CD4-positive, alpha-beta T cell treated with Interleukin-12 subunit alpha and Interleukin-12 subunit beta, for 1 hour (primary cell): Measurements from ENCODE around the gene HINFP.
"Not testable (repeated sequence)": the region's sequence is repeated elsewhere in the genome, so short reads cannot be mapped to it uniquely, and the experiment has no call there.

Experiments used
- DNase-seq: peaks from one replicate; pipeline ENCODE4 v3.0.0-alpha.2; 2020

The HINFP gene

DNA sequence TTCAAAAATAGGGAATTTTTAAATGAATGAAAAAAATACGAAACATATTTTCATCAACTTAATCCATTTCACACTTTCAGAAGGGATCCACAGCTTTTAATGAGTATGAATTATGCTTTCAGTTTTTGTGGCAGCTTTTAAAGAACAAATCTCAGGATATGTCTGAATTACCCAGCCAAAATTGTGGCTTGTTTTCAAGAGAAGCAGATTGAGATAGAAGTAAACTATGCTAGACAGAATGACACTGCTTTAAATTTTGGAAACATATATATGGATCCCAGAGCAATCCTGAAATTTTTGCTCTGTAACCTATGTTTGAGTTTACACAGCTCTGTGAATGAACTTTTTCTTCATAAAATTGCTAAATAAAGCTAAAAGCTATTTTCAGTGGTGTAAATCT is 2.4 kb upstream of the HINFP start:
- DNase-seq, result no peak

DNA sequence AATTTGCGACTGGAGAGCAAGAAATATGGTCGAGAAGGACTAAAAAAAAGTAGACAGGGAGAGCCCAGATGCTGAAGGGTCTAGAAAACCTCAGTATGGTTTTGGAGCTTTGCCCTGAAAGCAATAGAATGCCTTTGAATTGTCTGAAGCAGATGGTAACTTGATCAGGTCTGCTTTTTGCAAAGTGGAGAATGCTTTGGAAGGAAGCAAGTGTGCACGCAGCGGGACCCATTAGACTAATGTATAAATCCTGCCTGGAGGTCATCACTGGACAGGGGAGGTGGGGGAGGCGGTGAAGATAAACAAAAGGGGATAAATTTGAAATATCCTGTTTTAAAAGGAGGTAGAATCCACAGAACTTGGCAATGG is 757 bp upstream of the HINFP start:
- no peak for DNase-seq

DNA sequence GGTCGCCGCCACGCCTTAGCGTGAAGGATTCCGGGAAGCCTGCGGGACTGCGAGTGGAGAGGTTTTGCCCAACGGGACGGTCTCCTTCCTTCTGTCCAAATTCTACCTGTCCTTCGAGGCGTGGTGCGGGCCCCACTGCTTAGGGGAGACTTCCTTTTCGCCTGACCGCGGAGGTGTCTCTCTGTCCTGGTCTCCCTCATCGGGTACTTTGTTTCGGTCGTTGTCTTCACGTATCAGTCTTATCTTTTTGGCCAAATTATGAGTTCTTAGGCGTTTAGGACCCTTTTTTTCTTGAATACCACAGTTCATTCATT is 388 bp downstream of the HINFP start:
- DNase-seq, result no peak

DNA sequence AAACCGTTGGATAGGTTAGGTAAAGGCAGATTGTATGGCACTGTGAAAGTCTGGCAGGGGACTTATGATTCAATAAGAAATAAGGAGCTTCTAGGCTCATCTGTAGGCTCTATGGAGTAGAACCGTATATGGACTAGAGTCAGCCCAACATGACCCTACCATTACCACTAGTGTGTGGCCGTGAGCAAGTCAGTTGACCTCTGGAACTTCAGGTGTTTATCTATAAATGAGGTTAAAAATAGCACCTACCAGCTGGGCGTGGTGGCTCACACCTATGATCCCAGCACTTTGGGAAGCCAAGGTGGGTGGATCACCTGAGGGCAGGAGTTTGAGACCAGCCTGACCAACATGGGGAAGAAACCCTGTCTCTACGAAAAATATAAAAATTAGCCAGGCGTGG is 4.4 kb downstream of the HINFP start:
- DNase-seq, result no peak

DNA sequence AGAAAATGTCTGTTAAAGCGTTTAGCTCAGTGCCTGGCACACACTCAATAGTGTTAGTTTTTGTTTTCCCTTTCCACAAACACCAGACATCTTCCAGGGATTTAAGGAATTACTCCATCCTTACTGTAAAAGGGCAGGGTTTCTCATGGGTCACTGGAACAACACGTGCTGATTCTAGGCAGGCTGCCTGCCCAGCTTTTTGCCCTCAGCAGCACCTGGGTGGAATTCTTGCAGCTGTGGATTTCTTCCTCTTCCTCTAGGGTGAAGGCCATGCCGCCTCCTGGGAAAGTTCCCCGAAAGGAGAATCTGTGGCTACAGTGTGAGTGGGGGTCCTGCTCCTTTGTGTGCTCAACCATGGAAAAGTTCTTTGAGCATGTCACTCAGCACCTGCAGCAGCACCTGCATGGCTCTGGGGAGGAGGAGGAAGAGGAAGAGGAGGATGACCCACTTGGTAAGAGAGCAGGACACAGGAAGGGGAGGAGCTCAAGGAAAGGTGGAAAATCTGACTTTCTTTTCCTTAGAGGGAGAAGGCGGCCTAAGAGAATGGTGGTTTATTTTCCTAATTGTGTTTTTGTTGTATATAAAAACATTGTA is 5.4 kb downstream of the HINFP start:
- no peak for DNase-seq

DNA sequence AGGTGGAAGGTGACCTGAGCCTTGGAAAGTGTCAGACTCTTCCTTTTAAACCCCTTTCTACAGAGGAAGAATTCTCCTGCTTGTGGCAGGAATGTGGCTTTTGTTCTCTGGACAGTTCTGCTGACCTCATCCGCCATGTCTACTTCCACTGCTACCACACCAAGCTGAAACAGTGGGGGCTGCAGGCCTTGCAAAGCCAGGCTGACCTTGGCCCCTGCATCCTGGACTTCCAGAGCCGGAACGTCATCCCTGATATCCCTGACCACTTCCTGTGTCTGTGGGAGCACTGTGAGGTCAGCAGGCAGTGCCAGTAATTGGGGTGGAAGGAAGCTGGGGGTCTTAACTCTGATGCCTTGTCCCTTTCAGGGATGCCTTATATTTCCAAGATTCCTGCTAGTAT is 9.3 kb downstream of the HINFP start:
- no peak for DNase-seq

DNA sequence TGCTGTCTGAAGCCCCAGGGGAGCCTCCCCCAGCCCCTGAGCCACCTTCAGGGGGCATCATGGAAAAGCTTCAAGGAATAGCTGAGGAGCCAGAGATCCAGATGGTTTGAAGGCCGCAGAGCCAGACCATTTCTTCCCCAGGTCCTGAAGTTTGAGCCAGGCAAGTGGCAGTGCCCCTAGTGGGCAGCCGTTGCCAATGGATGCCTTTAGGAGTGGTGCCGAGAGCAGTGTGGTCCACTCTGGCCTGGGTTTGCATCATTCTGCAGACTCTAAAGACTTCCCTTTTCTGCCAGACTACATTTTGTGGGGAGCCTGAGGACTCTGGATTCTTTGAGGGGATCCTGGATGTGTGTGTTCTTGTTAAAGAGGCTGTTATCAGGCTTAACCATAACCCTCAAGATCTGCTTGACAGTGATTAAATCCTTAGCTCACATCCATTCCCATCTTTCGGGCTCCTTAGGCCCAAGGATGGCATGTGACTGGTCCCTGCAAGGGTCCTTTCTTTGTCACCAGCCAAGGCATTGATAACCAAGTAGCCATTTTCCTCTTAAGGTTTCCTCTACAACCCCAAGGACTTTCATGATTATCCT is 13.1 kb downstream of the HINFP start:
- no peak for DNase-seq

DNA sequence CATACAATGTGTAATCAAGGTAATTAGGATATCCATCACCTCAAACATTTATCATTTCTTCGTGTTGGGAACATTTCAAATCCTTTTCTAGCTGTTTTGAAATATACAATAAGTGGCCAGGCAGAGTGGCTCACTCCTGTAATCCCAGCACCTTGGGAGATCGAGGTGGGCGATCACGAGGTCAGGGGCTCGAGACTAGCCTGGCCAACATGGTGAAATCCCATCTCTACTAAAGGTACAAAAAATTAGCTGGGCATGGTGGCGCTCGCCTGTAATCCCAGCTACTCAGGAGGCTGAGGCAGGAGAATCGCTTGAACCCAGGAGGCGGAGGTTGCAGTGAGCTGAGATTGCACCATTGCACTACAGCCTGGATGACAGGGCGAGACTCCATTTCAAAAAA is 17.9 kb downstream of the HINFP start:
- DNase-seq, result not testable (repeated sequence)

DNA sequence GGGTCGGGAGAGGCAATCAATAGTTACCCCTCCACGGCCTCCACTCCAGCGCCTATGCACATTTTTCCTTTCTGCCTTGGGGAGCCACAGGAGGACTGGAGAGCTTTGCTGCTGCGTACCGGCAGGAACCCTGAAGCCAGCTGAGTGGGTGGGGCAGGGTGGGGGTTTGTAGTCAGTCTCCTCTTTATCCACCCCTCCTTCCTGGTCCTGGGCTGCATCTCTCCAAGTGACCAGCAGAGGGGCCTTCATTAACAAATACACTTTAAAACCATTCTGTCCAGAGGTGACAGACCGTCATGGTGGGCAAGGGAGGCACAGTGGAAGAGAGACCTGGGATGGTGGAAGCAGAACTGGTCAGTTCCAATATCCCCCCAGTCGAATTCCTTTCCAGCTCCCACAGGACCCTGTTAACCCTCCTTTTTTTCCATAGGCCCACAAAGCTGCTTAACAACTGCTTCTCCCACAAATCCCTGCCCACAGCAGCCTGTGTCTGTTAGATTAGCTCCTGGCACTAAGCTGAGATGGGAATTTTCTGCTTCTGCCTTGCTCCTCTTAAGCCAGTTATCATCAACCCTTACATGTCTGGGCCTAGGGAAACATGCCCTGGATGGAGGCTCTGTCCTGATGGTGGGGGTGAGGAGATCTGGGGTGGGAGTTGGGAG is 23.6 kb downstream of the HINFP start:
- DNase-seq, result peak; percentile 39

DNA sequence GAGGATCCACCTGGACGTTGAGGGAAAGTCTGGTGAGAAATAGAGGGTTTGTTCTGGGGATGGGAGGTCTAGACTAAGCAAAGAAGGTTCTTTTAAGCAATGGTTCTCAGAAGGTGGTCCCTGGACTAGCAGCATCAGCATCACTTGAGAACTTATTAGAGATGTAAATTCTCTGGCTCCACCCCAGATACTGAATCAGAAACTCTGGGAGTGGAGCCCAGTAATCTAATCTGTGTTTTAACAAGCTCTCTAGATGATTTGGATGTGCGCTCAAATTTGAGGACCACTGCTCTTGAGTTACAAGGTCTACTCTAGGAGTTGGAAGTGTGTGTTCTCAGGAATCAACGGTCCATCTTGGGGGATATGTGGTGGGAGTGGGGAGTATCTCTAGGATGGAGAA is 24.2 kb downstream of the HINFP start:
- no peak for DNase-seq

DNA sequence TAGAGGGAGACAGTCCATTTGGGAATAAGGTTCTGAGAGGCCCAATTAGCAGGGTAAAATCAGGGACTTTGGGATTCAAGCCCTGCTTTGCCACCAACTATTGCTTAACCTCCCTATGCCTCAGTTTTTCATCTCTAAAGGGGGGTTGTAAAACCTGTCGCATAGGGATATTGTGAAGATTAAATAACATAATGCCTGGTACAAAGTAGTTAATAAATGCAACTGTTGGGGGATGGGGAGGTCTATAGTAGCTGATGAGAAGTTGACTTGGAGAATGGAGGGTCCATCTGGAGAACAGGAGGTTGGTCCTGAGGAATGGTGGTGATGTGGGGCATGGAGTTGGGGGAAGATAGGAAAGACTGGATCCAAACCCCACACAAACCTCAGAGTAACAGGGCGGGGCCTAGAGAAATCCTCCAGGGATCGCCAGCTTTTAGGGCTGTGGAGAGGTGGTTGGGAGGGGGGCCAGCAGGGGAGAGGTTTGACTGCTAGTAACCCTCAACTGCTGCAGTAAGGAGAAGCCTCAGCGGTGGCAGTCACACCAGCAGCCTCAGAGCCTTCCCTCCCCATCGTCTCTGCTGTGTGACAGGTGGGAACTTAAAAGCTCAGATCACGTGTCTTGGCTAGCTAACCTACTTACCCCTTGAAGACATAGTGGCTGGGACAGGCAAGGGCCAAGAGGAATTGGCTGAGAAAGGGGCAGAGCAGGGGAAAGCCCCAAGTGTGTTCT is 26.4 kb downstream of the HINFP start:
- no peak for DNase-seq

DNA sequence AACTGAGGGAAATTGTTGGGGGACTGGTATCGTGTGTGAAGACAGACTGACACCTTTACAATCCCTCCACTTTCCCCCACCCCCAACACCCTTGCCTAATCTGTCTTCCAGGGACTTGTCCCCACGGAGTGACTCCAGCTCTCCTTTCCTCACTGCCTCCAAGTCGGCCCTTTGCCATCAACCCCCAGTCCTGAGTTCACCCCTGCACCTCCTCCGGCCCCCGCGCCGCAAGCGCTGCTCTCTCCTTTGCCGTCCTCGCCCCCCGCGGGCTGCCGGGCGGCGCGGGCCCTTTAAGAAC is 27.3 kb downstream of the HINFP start:
- no peak for DNase-seq

DNA sequence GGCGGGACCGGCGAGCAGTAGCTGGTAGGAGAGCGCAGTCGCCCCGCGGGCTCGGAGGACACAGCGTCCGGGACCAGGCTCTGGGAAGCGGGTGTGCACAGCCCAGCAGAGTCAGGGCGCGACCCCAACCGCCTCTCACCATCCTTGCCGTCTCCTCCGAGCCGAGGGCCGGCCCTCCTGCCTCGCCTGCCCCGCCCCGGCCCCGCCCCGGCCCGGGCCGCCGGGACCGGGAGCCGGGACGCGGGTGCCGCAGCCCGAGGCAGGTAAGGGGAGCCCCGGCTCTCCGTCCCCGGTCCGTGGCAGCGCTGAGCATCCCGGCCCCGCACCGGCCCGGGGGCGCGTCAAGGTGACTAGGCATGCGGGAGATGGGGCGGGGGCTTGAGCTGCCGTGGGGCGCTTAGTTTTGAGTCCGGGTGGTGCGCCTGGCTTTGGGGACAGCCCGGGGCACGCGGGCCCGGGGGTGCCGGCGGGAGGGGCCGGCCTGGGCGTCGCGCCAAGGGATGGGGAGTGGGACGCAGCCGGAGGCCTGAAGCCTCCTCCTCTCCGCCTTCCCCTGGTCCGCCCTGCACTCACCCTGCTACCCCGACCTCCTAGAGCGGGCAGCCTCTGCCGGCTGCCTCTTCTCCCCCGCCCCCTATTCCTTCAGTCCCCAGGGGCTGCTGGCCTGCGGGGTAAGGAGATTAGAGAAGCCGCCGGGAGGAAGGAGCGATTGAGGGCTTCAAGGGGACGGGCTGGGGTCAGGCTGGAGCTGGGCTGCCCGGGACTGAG is 27.8 kb downstream of the HINFP start, which contains the start of gene ABCG4:
ABCG4 (plus strand) TSS at position 35 of the 768 bp plus-strand sequence. CDS start 914 bp downstream, outside the sequence.
- DNase-seq, result peak; percentile 23

DNA sequence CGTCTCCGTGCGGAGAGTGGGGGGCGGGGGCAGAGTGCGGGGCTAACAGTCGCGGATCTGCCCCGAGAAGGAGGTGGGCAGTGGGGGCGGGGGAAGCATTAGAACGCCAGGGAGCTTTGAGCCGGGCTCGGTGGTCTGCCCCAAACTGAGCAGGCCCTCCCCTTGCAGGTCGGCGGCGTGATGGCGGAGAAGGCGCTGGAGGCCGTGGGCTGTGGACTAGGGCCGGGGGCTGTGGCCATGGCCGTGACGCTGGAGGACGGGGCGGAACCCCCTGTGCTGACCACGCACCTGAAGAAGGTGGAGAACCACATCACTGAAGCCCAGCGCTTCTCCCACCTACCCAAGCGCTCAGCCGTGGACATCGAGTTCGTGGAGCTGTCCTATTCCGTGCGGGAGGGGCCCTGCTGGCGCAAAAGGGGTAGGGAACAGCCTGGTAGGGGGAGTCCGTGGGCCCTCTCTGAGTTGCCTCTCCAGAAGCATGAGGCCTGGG is 28.5 kb downstream of the HINFP start:
- DNase-seq, result no peak

DNA sequence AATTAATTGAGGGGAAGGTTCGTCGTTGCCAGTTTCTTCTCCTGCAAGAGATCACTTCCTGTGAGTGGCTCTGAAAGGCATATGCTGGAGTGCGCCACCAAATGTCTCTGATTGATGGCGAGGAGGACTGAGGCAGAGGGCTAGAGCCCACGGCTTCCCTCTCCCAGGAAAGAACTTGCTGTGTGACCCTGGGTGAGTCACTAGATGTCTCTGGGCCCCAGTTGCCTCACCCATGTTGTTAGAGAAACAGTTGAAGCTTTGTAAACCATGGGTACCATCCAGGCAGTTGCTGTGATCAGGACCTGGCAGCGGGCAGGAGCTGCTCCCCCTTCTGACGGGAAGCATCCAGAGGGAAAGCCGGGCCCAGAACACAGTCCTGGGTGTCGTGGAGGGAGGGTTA is 30.7 kb downstream of the HINFP start:
- DNase-seq, result no peak

DNA sequence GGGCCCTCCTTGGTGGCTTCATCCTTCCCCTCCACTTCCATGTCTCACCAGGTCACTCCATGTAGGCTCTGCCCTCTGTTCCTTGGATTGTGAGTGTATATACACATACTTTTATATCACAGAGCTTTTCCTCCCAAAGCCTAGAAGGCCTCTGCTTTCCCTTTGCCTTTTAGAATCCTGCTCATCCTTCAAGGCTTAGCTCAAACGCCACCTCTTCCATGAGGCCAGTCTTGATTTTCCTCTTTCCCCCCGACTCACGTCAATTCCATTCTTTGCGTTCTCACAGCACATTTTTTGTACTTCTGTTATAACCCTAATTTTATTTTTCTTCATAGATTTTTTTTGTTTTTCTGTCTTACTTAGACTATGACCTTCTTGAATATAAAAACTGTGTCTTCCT is 31.2 kb downstream of the HINFP start:
- DNase-seq, result no peak

DNA sequence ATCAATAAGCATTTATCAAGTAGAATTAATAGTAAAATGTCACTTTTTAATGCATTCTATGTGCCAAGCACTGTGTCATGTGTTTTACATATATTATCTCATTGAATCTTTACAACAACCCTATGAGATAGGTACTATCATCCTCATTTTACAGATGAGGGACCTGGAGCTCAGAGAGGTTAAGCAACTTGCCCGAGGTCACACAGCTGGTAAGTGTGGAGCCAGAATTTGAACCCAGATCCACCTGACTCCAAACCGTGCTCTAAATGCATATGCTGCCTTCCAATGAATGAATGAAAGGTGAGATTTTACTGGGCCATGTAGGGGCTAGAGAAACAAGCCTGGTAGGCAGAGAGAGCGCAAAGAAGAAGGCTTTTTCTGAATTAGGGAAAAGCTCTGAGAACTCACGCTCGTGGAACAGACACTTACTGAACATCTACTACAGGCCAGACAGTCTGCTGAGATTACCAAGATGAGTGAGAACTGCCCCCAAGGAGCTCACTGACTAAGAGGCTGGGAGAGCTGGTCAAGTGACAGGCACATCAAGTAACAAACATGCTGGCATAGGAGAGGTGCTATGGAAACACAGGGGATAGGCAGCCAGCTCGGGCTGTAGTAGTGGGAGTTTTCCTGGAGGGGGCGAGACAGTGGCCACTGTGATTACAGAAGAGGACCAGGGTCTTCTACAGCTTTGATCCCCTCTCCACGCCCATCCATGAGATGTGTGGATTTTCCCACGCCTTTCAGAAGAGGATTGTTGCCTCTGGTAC is 31.9 kb downstream of the HINFP start:
- DNase-seq, result no peak

DNA sequence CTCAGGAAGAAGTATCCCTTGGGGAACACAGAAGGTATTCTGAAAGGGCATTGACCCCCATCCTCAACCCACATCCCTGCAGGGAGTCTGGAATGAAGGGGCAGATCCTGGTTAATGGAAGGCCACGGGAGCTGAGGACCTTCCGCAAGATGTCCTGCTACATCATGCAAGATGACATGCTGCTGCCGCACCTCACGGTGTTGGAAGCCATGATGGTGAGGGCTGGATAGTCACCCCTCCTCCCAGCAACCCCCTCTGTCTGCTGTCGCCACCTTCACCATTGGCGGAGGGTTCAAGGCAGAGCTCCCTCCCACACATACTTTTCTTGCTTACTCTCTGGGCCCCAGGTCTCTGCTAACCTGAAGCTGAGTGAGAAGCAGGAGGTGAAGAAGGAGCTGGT is 32.8 kb downstream of the HINFP start:
- DNase-seq, result no peak

DNA sequence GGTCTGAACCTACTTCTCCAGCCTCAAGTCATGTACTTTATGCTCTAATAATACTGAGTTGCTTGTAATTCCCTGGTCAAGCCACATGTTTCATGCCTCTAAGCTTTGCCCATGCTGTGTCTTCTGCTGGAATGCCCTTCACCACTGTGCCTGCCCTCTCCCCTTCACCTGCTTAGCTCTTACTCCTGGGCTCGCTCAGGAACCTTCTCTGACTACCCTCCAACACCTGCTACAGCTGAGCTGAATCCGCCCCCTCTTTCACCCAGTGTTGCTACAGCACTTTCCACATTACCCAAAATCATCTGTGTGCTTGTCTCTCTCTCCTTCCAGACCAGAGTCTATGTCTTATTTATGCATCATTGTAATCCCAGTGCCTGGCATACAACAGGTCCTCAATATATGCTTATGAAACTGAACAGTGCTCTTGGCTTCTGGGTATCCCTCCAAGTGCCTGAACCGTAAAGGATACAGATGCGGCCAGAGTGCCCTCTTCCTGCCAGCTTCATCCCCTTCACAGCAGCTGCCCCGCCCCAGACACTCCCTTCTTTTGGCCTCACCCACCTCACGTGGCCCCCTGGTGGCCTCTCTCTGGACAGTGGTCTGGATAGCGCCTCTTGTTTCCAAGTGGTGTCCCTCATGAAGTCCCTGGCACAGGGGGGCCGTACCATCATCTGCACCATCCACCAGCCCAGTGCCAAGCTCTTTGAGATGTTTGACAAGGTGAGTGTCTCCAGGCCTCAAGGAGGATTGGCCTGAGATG is 34.5 kb downstream of the HINFP start:
- DNase-seq, result no peak

DNA sequence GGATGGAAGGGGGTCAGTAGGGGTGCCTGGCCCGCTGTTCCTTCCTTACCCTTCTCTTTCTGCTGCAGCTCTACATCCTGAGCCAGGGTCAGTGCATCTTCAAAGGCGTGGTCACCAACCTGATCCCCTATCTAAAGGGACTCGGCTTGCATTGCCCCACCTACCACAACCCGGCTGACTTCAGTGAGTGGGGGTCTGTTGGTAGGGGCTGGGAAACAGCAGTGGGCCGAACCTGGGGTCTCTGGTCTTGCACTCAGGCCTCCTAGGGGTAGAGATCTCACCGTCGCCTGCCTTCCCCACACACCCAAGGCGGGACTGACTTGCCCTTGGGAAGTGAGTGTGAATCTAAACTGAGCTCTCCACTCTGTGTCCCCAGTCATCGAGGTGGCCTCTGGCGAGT is 35.1 kb downstream of the HINFP start:
- DNase-seq, result no peak

DNA sequence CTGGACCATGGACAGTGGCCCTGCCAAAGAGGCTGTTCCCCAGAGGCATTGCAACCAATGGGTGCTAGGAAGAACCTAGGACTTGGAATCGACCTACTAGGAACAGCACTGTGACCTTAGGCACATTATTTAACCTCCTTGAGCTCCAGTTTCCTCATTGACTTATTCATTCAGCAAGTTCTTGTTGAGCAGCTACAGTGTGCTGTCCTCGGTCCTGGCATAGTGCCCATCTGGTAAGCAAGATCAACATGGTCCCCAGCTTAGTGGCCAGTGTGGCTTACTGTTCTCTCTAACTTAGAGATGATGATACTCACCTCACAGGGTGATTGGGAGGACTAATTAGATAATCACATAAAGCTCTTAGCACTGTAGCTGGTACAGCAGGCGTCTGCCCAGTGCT is 35.7 kb downstream of the HINFP start:
- DNase-seq, result no peak

DNA sequence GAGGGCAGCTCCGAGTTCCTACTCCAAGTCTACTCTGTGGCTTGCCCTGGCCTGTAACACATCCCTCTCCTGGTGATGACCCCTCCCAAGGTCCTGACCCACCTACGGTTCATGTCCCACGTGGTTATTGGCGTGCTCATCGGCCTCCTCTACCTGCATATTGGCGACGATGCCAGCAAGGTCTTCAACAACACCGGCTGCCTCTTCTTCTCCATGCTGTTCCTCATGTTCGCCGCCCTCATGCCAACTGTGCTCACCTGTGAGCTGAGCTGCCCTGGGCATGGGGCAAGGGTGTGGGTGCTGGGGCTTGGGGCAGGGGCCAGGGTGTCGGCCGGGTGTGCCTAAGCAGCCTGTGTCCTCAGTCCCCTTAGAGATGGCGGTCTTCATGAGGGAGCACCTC is 37.1 kb downstream of the HINFP start:
- no peak for DNase-seq
